ENCODE results near the gene GJB6.

DNA sequence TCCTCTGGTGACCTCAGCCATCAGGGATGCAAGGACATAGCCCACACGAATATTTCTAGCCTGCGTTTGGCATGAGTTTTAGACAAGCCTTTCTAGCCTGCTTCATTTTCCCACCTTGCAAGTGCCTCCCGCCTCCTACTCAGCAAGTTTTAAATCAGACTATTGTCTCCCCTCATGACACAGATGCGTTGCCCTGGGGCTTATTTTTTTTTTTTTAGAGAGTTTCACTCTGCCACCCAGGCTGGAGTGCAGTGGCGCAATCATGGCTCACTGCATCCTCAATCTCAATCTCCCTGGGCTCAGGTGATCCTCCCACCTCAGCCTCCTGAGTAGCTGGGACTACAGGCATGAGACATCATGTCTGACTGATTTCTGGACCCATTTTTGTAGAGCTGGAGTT is 54.0 kb downstream of the GJB6 start:
- no peak for TF ChIP-seq EZH2 (IDR thresholded peaks at IDR 0.05; ENCODE audit: borderline replicate concordance, insufficient read depth, low read depth, low read length, poor library complexity, severe bottlenecking)
- TF ChIP-seq, protein P1, sequence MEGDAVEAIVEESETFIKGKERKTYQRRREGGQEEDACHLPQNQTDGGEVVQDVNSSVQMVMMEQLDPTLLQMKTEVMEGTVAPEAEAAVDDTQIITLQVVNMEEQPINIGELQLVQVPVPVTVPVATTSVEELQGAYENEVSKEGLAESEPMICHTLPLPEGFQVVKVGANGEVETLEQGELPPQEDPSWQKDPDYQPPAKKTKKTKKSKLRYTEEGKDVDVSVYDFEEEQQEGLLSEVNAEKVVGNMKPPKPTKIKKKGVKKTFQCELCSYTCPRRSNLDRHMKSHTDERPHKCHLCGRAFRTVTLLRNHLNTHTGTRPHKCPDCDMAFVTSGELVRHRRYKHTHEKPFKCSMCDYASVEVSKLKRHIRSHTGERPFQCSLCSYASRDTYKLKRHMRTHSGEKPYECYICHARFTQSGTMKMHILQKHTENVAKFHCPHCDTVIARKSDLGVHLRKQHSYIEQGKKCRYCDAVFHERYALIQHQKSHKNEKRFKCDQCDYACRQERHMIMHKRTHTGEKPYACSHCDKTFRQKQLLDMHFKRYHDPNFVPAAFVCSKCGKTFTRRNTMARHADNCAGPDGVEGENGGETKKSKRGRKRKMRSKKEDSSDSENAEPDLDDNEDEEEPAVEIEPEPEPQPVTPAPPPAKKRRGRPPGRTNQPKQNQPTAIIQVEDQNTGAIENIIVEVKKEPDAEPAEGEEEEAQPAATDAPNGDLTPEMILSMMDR (IDR thresholded peaks at IDR 0.05): no peak
